Astrocyte of the cerebellum (primary cell): ENCODE data around the gene HDAC9.

Source experiments
- DNase-seq: peaks from one replicate; pipeline ENCODE4 v3.0.0-alpha.2; 2011; ENCODE audit warnings: low read depth
- H3K4me3 ChIP-seq: 2 replicates; pipeline ENCODE4 v1.5.1; 2011; ENCODE audit warnings: mild to moderate bottlenecking, low read depth, low read length, moderate library complexity
- in situ Hi-C: cut with HindIII; loops from 2 replicates; pipeline ENCODE4 v1.10.0; 2017; ENCODE audit warnings: low sequenced_read_pairs
- TF ChIP-seq, protein P1 (sequence below): IDR thresholded peaks from 2 replicates; pipeline ENCODE4 v1.5.1; 2012; ENCODE audit warnings: low read length, low read depth, moderate library complexity, mild to moderate bottlenecking; ENCODE audit errors: missing control alignments

HDAC9 gene

DNA sequence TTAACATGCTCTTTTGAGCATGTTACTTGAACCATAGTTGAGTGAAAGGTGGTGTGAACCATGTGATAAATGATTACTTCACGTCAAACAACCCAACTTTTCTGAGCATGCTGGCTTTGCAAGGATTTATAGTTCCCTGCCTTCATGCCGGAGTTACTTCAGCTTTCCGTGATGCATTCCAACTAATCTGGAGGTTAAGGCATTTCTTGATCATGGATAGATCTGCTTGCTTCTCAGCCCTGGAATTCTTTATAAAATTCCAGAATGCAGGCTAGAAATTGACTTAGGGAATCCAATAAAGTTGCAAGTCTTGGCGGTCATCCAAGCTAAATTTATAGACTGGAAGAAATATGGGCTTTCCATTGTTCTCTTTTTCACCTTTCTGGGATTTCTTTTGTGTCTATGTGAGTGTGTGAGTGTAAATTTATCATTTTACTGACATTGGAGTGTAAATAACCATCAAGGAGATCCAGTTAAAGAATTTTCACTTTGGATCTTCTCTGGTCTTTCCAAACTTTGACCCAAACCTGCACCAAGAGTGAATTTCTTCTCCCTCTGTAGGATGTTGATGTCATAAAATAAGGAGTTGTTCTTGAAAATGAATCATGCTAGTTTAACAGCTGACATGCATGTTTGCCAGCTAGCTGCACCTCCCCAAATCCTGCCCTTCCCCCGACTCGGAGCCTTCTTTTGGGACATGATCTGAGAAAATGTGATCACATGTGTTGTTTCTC, 332.9 kb downstream of the HDAC9 start:
- in situ Hi-C loops, result loop anchor here (5.0 kb wide), 1 partner anchor 71 kb away; no protein-coding TSS in a partner anchor
- TF ChIP-seq, protein P1, sequence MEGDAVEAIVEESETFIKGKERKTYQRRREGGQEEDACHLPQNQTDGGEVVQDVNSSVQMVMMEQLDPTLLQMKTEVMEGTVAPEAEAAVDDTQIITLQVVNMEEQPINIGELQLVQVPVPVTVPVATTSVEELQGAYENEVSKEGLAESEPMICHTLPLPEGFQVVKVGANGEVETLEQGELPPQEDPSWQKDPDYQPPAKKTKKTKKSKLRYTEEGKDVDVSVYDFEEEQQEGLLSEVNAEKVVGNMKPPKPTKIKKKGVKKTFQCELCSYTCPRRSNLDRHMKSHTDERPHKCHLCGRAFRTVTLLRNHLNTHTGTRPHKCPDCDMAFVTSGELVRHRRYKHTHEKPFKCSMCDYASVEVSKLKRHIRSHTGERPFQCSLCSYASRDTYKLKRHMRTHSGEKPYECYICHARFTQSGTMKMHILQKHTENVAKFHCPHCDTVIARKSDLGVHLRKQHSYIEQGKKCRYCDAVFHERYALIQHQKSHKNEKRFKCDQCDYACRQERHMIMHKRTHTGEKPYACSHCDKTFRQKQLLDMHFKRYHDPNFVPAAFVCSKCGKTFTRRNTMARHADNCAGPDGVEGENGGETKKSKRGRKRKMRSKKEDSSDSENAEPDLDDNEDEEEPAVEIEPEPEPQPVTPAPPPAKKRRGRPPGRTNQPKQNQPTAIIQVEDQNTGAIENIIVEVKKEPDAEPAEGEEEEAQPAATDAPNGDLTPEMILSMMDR, result no peak
- DNase-seq, result no peak
- no peak overlapping the region for H3K4me3 ChIP-seq

DNA sequence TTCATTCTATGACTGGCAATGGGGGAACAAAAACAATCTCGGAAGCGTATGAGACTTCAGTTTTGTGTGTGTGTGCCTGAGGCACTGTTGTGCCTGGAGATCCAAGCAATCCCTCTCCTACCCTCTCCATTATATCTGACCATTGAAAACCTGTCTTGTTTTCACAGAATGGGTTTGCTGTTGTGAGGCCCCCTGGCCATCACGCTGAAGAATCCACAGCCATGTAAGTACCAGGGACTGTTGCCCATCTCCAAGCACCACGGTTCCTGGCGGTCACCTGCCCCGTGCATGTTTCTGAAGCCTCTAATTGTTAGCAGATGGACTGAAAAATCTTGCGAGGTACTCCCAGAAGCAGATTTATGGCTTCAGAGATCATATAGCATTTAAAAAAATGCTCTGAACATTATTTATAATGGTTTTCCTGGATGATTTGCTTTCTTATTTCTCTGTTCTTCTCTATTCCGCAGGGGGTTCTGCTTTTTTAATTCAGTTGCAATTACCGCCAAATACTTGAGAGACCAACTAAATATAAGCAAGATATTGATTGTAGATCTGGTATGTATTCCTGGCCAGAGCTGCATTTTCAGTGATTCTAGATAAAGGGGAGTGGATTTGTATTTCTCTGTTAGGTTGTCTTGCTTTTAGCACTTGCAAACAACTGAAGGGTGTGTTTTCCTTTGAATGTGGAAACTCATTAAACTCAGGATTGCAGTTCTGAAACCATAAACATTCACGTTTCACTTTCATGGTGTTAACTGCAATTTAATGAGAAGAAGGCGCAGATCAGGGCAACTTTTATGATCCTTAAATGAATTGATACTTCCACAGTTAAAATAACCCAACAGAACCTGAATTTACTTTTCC, 333.7 kb downstream of the HDAC9 start:
- TF ChIP-seq, protein P1, result no peak
- in situ Hi-C loops, result loop anchor here (5.0 kb wide), 1 partner anchor 72 kb away; no protein-coding TSS in a partner anchor
- no peak overlapping the region for H3K4me3 ChIP-seq
- DNase-seq, result no peak

- in situ Hi-C loops, result loop anchor here (5.0 kb wide), 1 partner anchor 73 kb away; no protein-coding TSS in a partner anchor
- TF ChIP-seq, protein P1, result no peak
- DNase-seq, result peak; percentile 37
- no peak overlapping the region for H3K4me3 ChIP-seq
Observed at GRCh38 chr7:18829858-18830285, 334.3 kb downstream of the HDAC9 start.

DNA sequence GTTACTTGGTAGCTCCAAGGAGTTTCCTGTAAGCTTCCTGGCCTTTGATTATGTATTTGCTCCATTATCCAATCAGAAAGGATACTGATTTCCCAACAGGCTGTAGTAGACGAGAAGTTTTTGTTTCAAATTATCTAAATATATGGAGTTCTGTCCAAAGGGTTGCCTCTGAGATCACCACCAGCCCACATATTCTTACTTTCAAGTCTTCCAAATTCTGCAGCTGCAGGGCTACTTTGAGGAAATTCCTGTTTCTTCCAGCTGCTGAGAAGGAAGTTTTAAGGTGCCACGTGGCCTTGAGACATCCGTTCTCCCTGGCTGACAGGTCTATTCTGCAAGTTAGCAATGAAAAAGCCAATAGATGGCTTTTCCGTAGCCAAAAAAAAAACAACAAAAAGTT, 335.9 kb downstream of the HDAC9 start:
- no peak for DNase-seq
- no peak overlapping the region for H3K4me3 ChIP-seq
- in situ Hi-C loops, result no loop called here
- TF ChIP-seq, protein P1, result no peak

DNA sequence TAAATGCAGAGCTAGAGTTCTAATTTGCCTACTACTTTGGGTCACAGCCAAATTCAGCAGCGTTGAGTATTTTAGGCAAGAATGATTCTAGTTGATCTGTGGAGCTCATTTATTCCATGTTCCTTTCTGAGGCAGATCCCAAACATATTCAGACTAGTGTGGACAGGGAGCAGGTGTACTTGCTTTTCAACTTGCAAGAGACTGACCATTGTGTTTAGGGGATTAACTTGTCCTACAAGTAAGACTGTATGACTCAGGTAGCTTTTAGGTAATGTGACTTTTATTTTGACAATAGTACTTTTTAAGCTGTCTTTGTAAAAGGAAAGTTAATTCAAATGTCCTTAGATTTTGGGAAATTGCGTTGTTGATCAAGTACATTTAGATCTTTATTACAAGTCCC, 336.4 kb downstream of the HDAC9 start:
- H3K4me3 ChIP-seq, result no peak overlapping the region
- in situ Hi-C loops, result no loop called here
- DNase-seq, result no peak
- TF ChIP-seq, protein P1, result no peak

DNA sequence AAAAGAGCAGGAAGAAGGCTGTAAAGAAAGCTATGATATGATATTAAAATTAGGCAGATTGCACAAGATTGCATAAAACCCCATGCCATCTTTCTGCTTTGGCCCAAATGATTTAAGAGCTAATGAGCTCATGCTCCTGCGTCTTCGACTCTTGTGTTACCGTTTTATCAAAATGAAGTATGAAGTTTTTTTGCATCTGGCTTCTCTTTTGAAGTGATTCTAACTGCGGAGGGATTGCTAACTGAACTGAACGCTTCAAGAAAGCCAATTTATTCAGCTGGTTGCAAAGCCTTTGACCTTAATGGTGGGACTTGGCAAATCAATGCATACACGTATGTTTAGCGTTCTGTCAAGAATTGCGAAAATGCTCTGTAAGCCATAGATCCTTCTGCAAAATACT, 339.0 kb downstream of the HDAC9 start:
- in situ Hi-C loops, result no loop called here
- DNase-seq, result no peak
- H3K4me3 ChIP-seq, result no peak overlapping the region
- TF ChIP-seq, protein P1, result no peak
